Gastrocnemius medialis (tissue), 4 donors: Measurements from ENCODE around the gene CMTM6. TPM values are rescaled to one million over a fixed set of nuclear protein-coding genes. Genes with fewer than 3 reads are reported as not detected.

Source experiments
- ATAC-seq, 2 donors: fragments of 150-250 bp; one replicate each; pipeline ENCODE4 v1.9.1; 2016
- DNase-seq, 2 donors: peaks; one replicate each; pipeline ENCODE4 v3.0.0-alpha.2; 2019
- H3K27ac ChIP-seq, 4 donors: fragments of 200-600 bp; sonication (generic); 1 replicate in 1 of 4; 2 replicates in 3 of 4; pipeline ENCODE4 v1.5.1; 2016 to 2018; ENCODE audit warnings: mild to moderate bottlenecking in 2 of 4, moderate library complexity in 1 of 4
- H3K27me3 ChIP-seq, 3 donors: fragments of 200-600 bp; sonication (generic) in 2 of 3; 1 replicate in 1 of 3; 2 replicates in 2 of 3; pipeline versions ENCODE4 v1.5.1 to v1.6.0; 2016 to 2019; ENCODE audit warnings: mild to moderate bottlenecking in 1 of 3, moderate library complexity in 1 of 3
- H3K36me3 ChIP-seq, 2 donors: fragments of 200-600 bp; sonication (generic) in 1 of 2; one replicate each; pipeline ENCODE4 v1.5.1; 2017 to 2018
- H3K4me1 ChIP-seq, 2 donors: fragments of 200-600 bp; sonication (generic) in 1 of 2; one replicate each; pipeline ENCODE4 v1.5.1; 2016 to 2017; ENCODE audit warnings: mild to moderate bottlenecking in 2 of 2
- H3K4me3 ChIP-seq, 4 donors: fragments of 200-600 bp; sonication (generic) in 3 of 4; 1 replicate in 1 of 4; 2 replicates in 3 of 4; pipeline ENCODE4 v1.5.1; 2016 to 2019; ENCODE audit warnings: mild to moderate bottlenecking in 2 of 4
- H3K9me3 ChIP-seq, 3 donors: fragments of 200-600 bp; sonication (generic) in 2 of 3; 1 replicate in 1 of 3; 2 replicates in 2 of 3; pipeline ENCODE4 v1.5.1; 2016 to 2019
- POLR2A ChIP-seq, 2 donors: fragments of 450-650 bp; IDR thresholded peaks; one replicate each; pipeline ENCODE4 v1.6.1; 2017; ENCODE audit warnings: antibody characterized with exemption in 2 of 2, mild to moderate bottlenecking in 2 of 2, moderate library complexity in 2 of 2
- in situ Hi-C, 4 donors: fragments of 200-750 bp; cut with MboI; loops; one replicate each; pipeline versions ENCODE4 v1.15.0 to v1.8.0; 2017; ENCODE audit warnings: low sequenced_read_pairs in 4 of 4
- intact Hi-C: fragments of 100-400 bp; cut with DNase I; formaldehyde crosslinking; loops from one replicate; pipeline ENCODE4 v1.15.1; 2023; ENCODE audit warnings: low total_unique reads
- total RNA-seq, 4 donors: library from RNA; depleted of rRNA; stranded (reverse); fragments of >200 nt; gene quantifications; one replicate each; pipeline versions ENCODE4 v1.1.0 to v1.2.3, GENCODE V29; 2016
- TF ChIP-seq, protein P1 (sequence below), 5 experiments: fragments of 450-650 bp in 3 of 5; fragments of 200-600 bp in 2 of 5; sonication (generic) in 2 of 5; IDR thresholded peaks in 4 of 5; conservative IDR thresholded peaks in 1 of 5; 1 replicate in 4 of 5; 2 replicates in 1 of 5; pipeline ENCODE4 v1.5.1; 2016 to 2019; ENCODE audit warnings: antibody characterized with exemption in 5 of 5, mild to moderate bottlenecking in 3 of 5, moderate library complexity in 3 of 5

Gene CMTM6
- total RNA-seq, 4 donors from 2014 or later, result 3.7 to 8.8 (median 7.3) TPM

DNA sequence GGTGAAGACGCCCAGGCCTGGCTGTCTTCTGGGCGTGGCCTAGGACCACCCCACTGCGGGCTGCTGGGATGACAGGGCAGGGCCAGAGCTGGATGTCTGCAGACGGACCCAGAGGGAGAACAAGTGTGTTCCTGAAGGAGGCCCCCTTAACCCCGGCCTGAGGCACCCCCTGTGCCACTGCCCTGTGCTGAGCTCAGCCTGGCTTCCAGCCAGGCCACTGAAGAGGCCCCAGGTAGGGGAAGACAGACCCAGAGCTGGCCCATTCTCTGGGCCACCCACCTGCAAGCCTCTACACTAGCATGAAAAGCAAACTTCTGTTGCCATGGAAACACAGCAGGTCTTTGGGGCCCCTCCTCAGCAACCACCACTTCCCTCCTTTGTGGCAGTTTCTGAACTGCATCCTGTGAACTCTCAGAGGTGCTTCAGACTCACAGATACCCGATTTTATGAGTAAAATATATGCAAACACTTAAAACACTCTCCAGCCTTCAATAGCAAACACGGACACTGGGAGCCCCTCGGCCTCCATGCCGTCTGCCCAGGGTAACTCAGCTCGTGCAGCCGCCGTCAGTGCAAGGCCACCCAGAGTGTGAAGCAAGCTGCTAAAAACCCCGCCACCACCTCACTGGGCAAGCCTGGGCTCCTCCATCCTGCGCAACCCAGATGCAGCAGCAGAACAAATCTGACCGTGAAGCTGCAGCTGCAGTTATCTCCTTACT lies 42.5 kb downstream of the CMTM6 start:
- Histone ChIP-seq H3K27ac (no peak overlapping the region), H3K9me3 (no peaks in the 10 kb centered on the region), H3K36me3 (no peaks in the 10 kb centered on the region), H3K4me3 (no peak overlapping the region), H3K4me1 (no peaks in the 10 kb centered on the region), H3K27me3 (no peaks in the 10 kb centered on the region)
- DNase-seq (no peak), ATAC-seq (no peak)
- intact Hi-C loops (loop anchor here (10.0 kb wide), 1 partner anchor 285 kb away; no protein-coding TSS in a partner anchor), in situ Hi-C loops (loop anchor here in 2 of 4 donors (10.0 kb wide), 1 partner anchor 165 kb away; no protein-coding TSS in a partner anchor)
- no peak for TF ChIP-seq POLR2A (IDR thresholded peaks at IDR 0.05)
- TF ChIP-seq, protein P1, sequence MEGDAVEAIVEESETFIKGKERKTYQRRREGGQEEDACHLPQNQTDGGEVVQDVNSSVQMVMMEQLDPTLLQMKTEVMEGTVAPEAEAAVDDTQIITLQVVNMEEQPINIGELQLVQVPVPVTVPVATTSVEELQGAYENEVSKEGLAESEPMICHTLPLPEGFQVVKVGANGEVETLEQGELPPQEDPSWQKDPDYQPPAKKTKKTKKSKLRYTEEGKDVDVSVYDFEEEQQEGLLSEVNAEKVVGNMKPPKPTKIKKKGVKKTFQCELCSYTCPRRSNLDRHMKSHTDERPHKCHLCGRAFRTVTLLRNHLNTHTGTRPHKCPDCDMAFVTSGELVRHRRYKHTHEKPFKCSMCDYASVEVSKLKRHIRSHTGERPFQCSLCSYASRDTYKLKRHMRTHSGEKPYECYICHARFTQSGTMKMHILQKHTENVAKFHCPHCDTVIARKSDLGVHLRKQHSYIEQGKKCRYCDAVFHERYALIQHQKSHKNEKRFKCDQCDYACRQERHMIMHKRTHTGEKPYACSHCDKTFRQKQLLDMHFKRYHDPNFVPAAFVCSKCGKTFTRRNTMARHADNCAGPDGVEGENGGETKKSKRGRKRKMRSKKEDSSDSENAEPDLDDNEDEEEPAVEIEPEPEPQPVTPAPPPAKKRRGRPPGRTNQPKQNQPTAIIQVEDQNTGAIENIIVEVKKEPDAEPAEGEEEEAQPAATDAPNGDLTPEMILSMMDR (IDR thresholded peaks at IDR 0.05 in 4 of 5, conservative IDR thresholded peaks at IDR 0.05 in 1 of 5), result no peak

- DNase-seq (no peak), ATAC-seq (no peak)
- intact Hi-C loops (no loop called here), in situ Hi-C loops (no loop called here)
- Histone ChIP-seq H3K27me3 (no peaks in the 10 kb centered on the region), H3K9me3 (no peaks in the 10 kb centered on the region), H3K36me3 (no peaks in the 10 kb centered on the region), H3K4me1 (no peaks in the 10 kb centered on the region), H3K4me3 (no peak overlapping the region), H3K27ac (no peak overlapping the region)
- no peak for TF ChIP-seq POLR2A (IDR thresholded peaks at IDR 0.05)
- TF ChIP-seq, protein P1 (IDR thresholded peaks at IDR 0.05 in 4 of 5, conservative IDR thresholded peaks at IDR 0.05 in 1 of 5), result no peak
Measured at GRCh38 chr3:32459450-32459849, 43.2 kb downstream of the CMTM6 start.

GRCh38 chr3:32457971-32458471 lies 44.6 kb downstream of the CMTM6 start:
- no peaks in the 10 kb centered on the region for H3K9me3 ChIP-seq
- TF ChIP-seq POLR2A (IDR thresholded peaks at IDR 0.05), result no peak
- TF ChIP-seq, protein P1 (IDR thresholded peaks at IDR 0.05 in 4 of 5, conservative IDR thresholded peaks at IDR 0.05 in 1 of 5), result no peak
- no peaks in the 10 kb centered on the region for H3K4me1 ChIP-seq
- DNase-seq (no peak), ATAC-seq (peak; percentile 36 to 56)
- intact Hi-C loops, result no loop called here
- no peaks in the 10 kb centered on the region for H3K36me3 ChIP-seq
- H3K27me3 ChIP-seq, result no peaks in the 10 kb centered on the region
- H3K4me3 ChIP-seq, result no peak overlapping the region
- in situ Hi-C loops, result no loop called here
- no peak overlapping the region for H3K27ac ChIP-seq

DNA sequence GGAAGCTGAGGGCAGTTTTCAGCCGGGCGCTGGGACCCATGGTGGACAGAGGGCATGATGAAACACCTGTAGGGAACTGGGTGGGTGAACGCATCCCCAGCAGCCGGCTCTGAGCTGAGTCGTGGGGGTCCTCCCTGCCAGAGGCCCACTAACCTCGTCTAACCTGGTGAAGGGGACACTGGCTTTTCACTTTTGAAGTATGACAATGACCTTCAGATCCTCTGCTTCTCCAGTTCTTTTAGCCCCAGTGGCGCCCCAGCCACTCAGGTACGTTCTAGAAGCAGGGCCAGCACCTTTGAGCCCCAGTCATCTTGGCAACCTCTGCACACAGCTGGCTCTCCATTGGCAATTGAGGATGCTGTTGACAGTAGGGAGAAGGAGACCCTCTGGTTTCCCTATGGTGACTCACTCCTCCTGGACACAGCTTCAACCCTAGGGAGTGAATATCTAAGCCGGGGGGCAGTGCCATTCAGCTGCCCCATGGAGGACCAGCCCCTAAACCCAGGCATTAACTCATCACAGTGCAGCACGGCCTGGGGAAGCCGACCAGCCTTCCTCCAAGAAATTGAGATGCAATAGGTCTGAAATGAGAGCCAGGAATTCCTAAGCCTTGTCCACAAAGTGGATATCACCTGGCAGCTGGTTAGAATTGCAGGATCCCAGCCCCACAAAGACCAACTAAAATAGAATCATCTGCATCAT lies 46.1 kb downstream of the CMTM6 start:
- in situ Hi-C loops, result no loop called here
- ATAC-seq (no peak), DNase-seq (no peak)
- no peak for TF ChIP-seq POLR2A (IDR thresholded peaks at IDR 0.05)
- TF ChIP-seq, protein P1 (IDR thresholded peaks at IDR 0.05 in 4 of 5, conservative IDR thresholded peaks at IDR 0.05 in 1 of 5), result no peak
- no peaks in the 10 kb centered on the region for H3K36me3 ChIP-seq
- H3K27ac ChIP-seq, result no peak overlapping the region
- no peaks in the 10 kb centered on the region for H3K9me3 ChIP-seq
- H3K27me3 ChIP-seq, result no peaks in the 10 kb centered on the region
- no peaks in the 10 kb centered on the region for H3K4me1 ChIP-seq
- intact Hi-C loops, result no loop called here
- no peak overlapping the region for H3K4me3 ChIP-seq
